Measurements from ENCODE around the gene EMC7. TPM values are rescaled to one million over a fixed set of nuclear protein-coding genes. Genes with fewer than 3 reads are reported as not detected.

EMC7 gene
- total RNA-seq, 1 experiment from 2014 or later = 38.7 TPM

DNA sequence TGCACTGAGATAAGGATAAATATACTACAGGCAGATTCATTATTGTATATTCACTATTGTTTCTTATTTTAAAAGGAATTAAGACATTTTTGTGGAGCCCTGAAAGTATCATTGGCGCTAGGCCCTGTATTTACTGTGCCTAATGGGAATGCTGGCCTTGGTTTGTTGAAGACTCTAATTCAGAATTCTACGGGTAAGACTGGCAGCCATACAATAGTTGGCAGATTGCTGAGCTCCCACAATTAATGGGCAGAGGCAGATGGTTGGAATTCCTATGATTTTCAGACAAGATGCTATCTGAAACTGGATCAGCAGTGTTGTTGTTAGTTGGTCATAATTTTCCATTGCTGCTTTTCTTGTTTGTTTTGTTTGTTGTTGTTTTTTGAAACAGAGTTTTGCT lies 15.0 kb upstream of the EMC7 start (continued):
- TF ChIP-seq, protein P1, sequence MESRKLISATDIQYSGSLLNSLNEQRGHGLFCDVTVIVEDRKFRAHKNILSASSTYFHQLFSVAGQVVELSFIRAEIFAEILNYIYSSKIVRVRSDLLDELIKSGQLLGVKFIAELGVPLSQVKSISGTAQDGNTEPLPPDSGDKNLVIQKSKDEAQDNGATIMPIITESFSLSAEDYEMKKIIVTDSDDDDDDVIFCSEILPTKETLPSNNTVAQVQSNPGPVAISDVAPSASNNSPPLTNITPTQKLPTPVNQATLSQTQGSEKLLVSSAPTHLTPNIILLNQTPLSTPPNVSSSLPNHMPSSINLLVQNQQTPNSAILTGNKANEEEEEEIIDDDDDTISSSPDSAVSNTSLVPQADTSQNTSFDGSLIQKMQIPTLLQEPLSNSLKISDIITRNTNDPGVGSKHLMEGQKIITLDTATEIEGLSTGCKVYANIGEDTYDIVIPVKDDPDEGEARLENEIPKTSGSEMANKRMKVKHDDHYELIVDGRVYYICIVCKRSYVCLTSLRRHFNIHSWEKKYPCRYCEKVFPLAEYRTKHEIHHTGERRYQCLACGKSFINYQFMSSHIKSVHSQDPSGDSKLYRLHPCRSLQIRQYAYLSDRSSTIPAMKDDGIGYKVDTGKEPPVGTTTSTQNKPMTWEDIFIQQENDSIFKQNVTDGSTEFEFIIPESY (IDR thresholded peaks at IDR 0.05; ENCODE audit: extremely low read depth, insufficient replicate concordance, low read length) = no peak
- TF ChIP-seq FOSL1 (IDR thresholded peaks at IDR 0.05; ENCODE audit: low read depth) (no peak), JUND (IDR thresholded peaks at IDR 0.05) (no peak)

DNA sequence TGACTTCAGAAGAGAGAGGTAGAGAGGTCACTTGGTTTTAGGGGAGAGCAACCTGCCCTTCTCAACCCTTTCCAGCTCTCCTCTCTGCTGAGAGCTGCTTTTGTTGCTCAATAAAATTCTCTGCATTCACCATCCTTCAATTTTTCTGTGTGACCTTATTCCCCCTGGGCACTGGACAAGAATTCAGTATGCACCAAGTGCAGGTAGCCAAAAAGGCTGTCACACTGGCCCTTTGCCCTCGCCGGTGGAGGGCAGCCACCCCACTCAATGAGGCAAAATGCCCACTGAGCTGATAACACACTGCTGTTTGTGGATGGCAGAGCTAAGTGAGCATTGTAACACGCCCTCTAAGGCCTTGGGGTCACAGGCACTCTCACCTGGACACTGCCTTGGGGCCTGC lies 13.1 kb upstream of the EMC7 start:
- CTCF ChIA-PET = no interaction called here
- no TSS peak for BruUV-seq (replicated peaks)
- RAD21 ChIA-PET (ENCODE audit: low non-redundant PET in 1 of 2, low total read pairs in 2 of 2, uncharacterized antibody in 2 of 2, unreplicated experiment in 2 of 2) = no interaction called here

DNA sequence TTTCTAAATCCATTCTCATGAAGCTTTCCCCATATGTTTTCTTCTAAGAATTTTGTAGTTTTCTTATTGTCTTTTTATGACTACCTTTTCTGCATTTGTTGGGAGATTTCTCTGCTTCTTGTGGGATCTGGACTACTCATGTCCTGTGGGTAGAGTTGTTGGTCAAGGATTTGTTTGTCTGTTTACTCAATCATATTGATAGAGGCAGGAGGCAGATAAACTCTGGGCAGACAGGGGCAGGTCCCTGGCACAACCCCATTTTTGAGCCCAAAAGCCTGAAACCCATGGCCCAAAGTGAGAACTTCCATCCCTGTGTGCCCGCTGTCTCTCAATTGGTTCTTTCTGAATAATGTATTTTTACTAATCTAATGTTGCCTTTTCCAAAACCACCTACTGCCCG lies 12.6 kb upstream of the EMC7 start:
- Histone ChIP-seq H2AFZ (ENCODE audit: low read depth, low read length, poor library complexity, severe bottlenecking) (no peak overlapping the region), H3K36me3 (ENCODE audit: control insufficient read depth in 1 of 2, insufficient read depth in 2 of 2, low read length in 2 of 2) (no peaks in the 10 kb centered on the region), H3K27ac (ENCODE audit: low read depth, low read length) (no peak overlapping the region), H3K4me1 (ENCODE audit: control insufficient read depth in 1 of 2, insufficient read depth in 2 of 2, low read length in 2 of 2) (peaks cover 0 to 3% of the 10 kb centered on the region in 2 experiments; a peak in 1 of 4 replicates), H3K9me3 (ENCODE audit: control insufficient read depth in 1 of 2, insufficient read depth in 1 of 2, low read depth in 1 of 2, low read length in 2 of 2) (no peaks in the 10 kb centered on the region), H4K20me1 (ENCODE audit: insufficient read depth) (no peaks in the 10 kb centered on the region), H3K9me2 (ENCODE audit: insufficient read depth) (no peaks in the 10 kb centered on the region), H3K27me3 (ENCODE audit: insufficient read depth, low read length) (no peaks in the 10 kb centered on the region), H3K9ac (ENCODE audit: low read length) (no peak overlapping the region), H3K4me2 (ENCODE audit: low read length) (no peak overlapping the region), H3K4me3 (replicated peaks in 1 of 2; ENCODE audit: low read depth in 1 of 2, low read length in 2 of 2) (no peak overlapping the region), H3K79me2 (ENCODE audit: insufficient read depth, low read length) (no peaks in the 10 kb centered on the region)
- ATAC-seq (no peak), DNase-seq (ENCODE audit: low read depth, low spot score) (no peak)
- RAD21 ChIA-PET (ENCODE audit: low non-redundant PET in 1 of 2, low total read pairs in 2 of 2, uncharacterized antibody in 2 of 2, unreplicated experiment in 2 of 2) = no interaction called here
- intact Hi-C loops (cut with micrococcal nuclease) = no loop called here
- no TSS peak for BruUV-seq (replicated peaks)
- POLR2A ChIA-PET = no interaction called here
- CTCF ChIA-PET = no interaction called here
- no peak for TF ChIP-seq CEBPB (IDR thresholded peaks at IDR 0.05; ENCODE audit: low read depth)
- no peak for TF ChIP-seq EGR1 (IDR thresholded peaks at IDR 0.05; ENCODE audit: low read depth)
- TF ChIP-seq, protein P2, sequence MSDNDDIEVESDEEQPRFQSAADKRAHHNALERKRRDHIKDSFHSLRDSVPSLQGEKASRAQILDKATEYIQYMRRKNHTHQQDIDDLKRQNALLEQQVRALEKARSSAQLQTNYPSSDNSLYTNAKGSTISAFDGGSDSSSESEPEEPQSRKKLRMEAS (IDR thresholded peaks at IDR 0.05) = no peak
- no peak for TF ChIP-seq SP1 (IDR thresholded peaks at IDR 0.05; ENCODE audit: low read depth)
- TF ChIP-seq, protein P3, sequence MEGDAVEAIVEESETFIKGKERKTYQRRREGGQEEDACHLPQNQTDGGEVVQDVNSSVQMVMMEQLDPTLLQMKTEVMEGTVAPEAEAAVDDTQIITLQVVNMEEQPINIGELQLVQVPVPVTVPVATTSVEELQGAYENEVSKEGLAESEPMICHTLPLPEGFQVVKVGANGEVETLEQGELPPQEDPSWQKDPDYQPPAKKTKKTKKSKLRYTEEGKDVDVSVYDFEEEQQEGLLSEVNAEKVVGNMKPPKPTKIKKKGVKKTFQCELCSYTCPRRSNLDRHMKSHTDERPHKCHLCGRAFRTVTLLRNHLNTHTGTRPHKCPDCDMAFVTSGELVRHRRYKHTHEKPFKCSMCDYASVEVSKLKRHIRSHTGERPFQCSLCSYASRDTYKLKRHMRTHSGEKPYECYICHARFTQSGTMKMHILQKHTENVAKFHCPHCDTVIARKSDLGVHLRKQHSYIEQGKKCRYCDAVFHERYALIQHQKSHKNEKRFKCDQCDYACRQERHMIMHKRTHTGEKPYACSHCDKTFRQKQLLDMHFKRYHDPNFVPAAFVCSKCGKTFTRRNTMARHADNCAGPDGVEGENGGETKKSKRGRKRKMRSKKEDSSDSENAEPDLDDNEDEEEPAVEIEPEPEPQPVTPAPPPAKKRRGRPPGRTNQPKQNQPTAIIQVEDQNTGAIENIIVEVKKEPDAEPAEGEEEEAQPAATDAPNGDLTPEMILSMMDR (IDR thresholded peaks at IDR 0.05 in 2 of 3, conservative IDR thresholded peaks at IDR 0.05 in 1 of 3; ENCODE audit: borderline replicate concordance in 1 of 3, insufficient read depth in 1 of 3, low read depth in 2 of 3, low read length in 2 of 3) = no peak
- TF ChIP-seq ZFX (IDR thresholded peaks at IDR 0.05) = no peak
- TF ChIP-seq ELF1 (IDR thresholded peaks at IDR 0.05; ENCODE audit: borderline replicate concordance, low read depth) = no peak
- no peak for TF ChIP-seq POLR2A (IDR thresholded peaks at IDR 0.05; ENCODE audit: borderline replicate concordance, extremely low read depth, insufficient read depth, insufficient read length)
- no peak for TF ChIP-seq RAD21 (IDR thresholded peaks at IDR 0.05; ENCODE audit: low read depth)
- no peak for TF ChIP-seq ZNF274 (IDR thresholded peaks at IDR 0.05; ENCODE audit: low read depth, low read length)
- TF ChIP-seq FOSL1 (IDR thresholded peaks at IDR 0.05; ENCODE audit: low read depth) = no peak
- TF ChIP-seq, protein P4, sequence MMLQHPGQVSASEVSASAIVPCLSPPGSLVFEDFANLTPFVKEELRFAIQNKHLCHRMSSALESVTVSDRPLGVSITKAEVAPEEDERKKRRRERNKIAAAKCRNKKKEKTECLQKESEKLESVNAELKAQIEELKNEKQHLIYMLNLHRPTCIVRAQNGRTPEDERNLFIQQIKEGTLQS (IDR thresholded peaks at IDR 0.05) = no peak
- TF ChIP-seq YY1 (IDR thresholded peaks at IDR 0.05; ENCODE audit: extremely low read depth, insufficient replicate concordance, low read depth, low read length) = no peak
- TF ChIP-seq POLR2AphosphoS5 (IDR thresholded peaks at IDR 0.05; ENCODE audit: low read depth, low read length) = no peak

More for the DNA sequence above, 13.1 kb upstream of the EMC7 start:
- Histone ChIP-seq H2AFZ (ENCODE audit: low read depth, low read length, poor library complexity, severe bottlenecking) (no peak overlapping the region), H3K9me3 (ENCODE audit: control insufficient read depth in 1 of 2, insufficient read depth in 1 of 2, low read depth in 1 of 2, low read length in 2 of 2) (no peaks in the 10 kb centered on the region), H3K36me3 (ENCODE audit: control insufficient read depth in 1 of 2, insufficient read depth in 2 of 2, low read length in 2 of 2) (no peaks in the 10 kb centered on the region), H3K27ac (ENCODE audit: low read depth, low read length) (no peak overlapping the region), H3K79me2 (ENCODE audit: insufficient read depth, low read length) (no peaks in the 10 kb centered on the region), H3K4me3 (replicated peaks in 1 of 2; ENCODE audit: low read depth in 1 of 2, low read length in 2 of 2) (no peak overlapping the region), H3K9me2 (ENCODE audit: insufficient read depth) (no peaks in the 10 kb centered on the region), H3K9ac (ENCODE audit: low read length) (no peak overlapping the region), H3K4me2 (ENCODE audit: low read length) (no peak overlapping the region), H3K27me3 (ENCODE audit: insufficient read depth, low read length) (no peaks in the 10 kb centered on the region), H3K4me1 (ENCODE audit: control insufficient read depth in 1 of 2, insufficient read depth in 2 of 2, low read length in 2 of 2) (peaks cover 0 to 3% of the 10 kb centered on the region in 2 experiments; a peak in 1 of 4 replicates), H4K20me1 (ENCODE audit: insufficient read depth) (no peaks in the 10 kb centered on the region)
- intact Hi-C loops (cut with micrococcal nuclease) = no loop called here
- POLR2A ChIA-PET = no interaction called here
- no peak for DNase-seq (ENCODE audit: low read depth, low spot score)
- no peak for ATAC-seq
- TF ChIP-seq ELF1 (IDR thresholded peaks at IDR 0.05; ENCODE audit: borderline replicate concordance, low read depth) = no peak
- no peak for TF ChIP-seq SIN3A (IDR thresholded peaks at IDR 0.05; ENCODE audit: low read depth)
